CD4-positive, alpha-beta T cell treated with Interleukin-12 subunit alpha and Interleukin-12 subunit beta, for 1 hour (primary cell): ENCODE results near the gene HBP1.
"Not testable (repeated sequence)": the region's sequence is repeated elsewhere in the genome, so short reads cannot be mapped to it uniquely, and the experiment has no call there.

Experiments
- DNase-seq: peaks from one replicate; pipeline ENCODE4 v3.0.0-alpha.2; 2020

HBP1 gene

DNA sequence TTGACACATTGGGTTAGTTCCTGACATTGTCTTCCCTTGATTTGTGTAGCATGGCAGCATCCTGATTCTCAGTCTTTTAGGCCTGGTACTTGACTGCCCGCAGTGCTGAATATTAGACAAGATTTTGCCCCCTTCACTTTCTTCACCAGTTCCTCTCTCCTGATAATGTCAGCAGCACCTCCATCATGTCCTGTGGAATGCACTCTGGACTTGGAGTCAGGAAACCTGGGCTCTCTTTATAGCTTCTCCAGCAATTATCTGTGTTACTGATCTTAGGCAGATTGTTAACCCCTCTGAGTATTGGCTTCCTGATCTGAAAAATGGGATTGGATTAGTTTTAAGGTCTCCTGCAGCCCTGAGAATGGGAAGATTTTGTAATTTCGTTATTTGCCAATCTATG, 19.0 kb downstream of the HBP1 start:
- DNase-seq, result no peak

DNA sequence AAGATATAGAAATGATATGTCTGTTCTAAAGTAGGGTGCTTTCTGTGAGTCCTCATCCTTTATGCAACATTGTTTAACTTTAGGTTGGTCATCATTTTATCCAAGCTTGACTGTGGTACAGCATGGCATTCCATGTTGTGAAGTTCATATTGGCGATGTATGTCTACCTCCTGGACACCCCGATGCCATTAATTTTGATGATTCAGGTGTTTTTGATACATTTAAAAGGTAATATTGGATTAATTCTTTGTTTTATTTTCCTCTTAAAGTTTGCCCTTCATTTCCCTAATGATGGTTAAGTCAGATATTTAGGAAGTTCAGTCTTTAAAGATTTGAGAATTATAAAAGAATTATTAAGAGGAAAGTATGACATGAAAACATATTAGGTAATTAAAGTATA, 21.3 kb downstream of the HBP1 start:
- no peak for DNase-seq

- no peak for DNase-seq
These were observed 25.2 kb downstream of the HBP1 start for GRCh38 chr7:107194052-107194451.

- DNase-seq, result no peak
These were observed 28.2 kb downstream of the HBP1 start for GRCh38 chr7:107196834-107197610.

- DNase-seq, result peak; percentile 26
These were observed 33.1 kb downstream of the HBP1 start for GRCh38 chr7:107201795-107202450.

DNA sequence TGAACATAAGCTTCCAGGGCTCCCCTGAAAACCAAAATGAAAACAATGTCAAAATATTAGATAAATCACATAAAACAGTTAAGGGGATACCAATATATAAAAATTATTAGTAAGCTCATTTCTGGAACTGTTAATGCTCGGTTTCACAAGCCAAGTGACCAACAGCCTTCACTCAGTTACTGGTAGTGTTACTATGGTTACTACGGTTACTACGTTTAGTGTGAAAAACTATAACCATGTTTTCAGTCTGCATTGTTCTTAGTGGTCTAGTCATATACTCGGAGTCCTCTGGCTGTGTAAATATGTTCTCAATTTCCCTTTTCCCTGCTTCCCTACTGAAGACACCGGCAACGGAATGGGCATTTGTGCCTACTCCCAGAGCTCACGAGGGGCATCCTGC, 34.8 kb downstream of the HBP1 start:
- DNase-seq, result no peak

- no peak for DNase-seq
These were observed 37.3 kb downstream of the HBP1 start for GRCh38 chr7:107206136-107206535.

GRCh38 chr7:107206706-107207105, 37.9 kb downstream of the HBP1 start:
- DNase-seq, result no peak

- DNase-seq, result no peak
These were observed 38.7 kb downstream of the HBP1 start for GRCh38 chr7:107207459-107207858.

DNA sequence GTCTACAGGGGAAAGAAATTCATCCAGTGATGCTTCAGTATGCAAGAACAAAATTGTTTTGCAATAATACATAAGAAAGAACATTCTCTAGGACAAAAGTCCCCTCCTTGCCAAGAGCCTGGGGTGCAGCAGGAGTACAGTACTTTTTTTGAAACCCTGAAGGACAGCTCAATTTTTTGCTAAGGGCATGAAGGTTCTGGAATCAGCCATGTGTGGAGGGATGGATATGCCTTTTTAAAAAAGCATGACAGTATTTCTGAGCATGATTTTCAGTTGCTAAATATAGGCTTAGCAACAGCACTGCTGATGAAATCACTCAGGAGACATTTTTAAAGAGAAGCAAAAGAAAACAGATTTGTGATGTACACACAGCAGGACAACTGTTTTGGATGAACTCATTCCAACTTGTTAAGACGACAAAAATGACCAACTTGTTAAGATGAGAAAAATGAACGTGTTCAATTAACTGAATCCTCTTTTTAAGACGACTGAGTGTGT, 39.3 kb downstream of the HBP1 start:
- no peak for DNase-seq

DNA sequence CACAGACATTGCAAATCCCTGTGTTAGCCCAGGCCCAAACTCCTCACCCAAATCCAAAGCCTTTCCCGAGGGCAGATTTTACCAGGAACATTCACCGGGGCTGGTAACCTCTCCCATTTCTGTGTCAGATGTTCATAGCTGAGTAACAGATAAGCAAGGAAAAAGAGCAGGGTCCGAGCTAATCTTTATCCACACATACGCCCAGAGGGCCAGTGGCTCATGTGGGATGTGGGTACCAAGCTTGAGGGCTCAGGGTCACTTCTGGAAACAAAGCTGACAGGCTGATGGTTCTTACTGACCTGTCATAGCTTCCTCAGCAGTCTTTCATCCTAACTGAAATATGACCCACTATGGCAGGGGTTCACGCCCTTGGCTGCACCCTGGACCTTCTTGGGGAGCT, 39.8 kb downstream of the HBP1 start:
- no peak for DNase-seq

- DNase-seq, result no peak
These were observed 40.8 kb downstream of the HBP1 start for GRCh38 chr7:107209565-107209964.

GRCh38 chr7:107210400-107210799, 41.6 kb downstream of the HBP1 start:
- no peak for DNase-seq

- DNase-seq, result no peak
These were observed 43.9 kb downstream of the HBP1 start for GRCh38 chr7:107212725-107213124.

DNA sequence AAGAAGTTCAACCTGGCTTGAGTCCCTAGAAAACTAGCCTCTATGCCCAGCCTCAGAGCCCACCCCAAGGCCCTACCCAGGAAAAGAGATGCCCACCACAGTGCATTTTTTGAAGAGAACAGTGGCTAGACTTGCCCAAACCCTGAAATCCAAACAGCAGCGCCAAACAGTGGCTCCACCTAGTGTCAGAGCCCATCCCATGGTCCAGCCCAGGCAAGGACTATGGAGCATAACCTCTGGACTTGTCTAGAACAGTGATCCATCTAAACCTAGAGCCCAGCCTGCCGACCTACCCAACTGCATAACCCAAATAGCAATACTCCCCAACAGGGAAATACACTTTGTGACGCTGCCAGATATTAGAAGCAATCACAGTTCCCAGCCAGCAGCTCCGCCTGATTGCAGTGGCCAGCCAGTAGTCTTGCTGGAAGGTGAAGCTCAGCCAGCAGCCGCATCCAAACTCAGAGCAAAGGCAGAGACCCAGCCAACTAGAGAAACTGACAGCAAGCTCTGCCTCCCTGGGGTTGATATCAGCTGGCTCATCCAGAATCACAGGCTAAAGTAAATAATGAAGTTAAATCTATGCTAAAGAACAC, 44.5 kb downstream of the HBP1 start:
- no peak for DNase-seq

DNA sequence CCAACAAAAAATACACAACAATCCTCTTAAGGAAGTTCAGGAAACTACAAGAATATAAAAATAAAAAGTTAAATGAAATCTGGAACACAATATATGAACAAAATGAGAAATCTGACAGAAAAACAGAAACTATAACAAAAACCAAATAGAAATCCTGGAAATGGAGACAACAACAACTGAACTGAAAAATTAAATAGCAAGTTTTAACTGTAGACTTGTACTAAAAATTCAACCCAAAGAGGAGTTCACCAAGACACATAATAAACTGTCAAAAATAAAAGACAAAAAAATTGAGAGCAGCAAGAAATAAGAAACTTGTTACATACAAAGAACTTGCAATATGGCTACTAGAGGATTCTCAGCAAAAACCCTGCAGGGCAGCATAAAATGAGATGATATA, 45.1 kb downstream of the HBP1 start:
- no peak for DNase-seq

DNA sequence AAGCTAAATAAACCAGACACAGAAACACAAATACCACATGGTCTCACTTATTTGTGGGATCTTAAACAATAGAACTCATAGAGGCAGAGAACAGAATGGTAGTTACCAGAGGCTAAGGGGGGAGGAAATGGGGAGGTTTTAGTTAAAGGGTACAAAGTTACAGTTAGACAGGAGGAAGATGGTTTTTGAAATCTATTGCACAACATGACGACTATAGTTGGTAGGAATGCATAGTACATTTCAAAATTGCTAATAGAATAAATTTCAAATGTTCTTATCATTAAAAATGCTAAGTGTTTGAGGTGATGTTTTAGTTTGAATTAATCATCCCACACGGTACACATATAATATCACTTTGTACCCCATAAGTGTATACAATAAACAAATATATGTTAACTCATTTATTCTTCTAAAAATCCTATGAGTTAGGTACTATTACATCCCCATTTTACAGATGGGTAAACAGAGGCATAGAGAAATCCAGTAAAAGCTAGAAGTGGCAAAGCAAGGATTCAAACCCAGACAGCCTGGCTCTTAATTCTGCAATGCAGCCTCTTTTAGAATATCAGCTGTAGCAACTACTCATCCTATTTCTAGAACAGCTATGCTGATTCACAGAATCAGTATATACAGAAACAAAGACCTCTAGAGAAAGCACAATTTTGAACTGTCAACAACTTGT, 50.9 kb downstream of the HBP1 start:
- DNase-seq, result no peak

- no peak for DNase-seq
These were observed 51.6 kb downstream of the HBP1 start for GRCh38 chr7:107220356-107220755.

GRCh38 chr7:107220806-107221205, 52.0 kb downstream of the HBP1 start:
- DNase-seq, result not testable (repeated sequence)

GRCh38 chr7:107224374-107225223, 55.8 kb downstream of the HBP1 start:
- DNase-seq, result no peak

- no peak for DNase-seq
These were observed 59.5 kb downstream of the HBP1 start for GRCh38 chr7:107228291-107228690.

DNA sequence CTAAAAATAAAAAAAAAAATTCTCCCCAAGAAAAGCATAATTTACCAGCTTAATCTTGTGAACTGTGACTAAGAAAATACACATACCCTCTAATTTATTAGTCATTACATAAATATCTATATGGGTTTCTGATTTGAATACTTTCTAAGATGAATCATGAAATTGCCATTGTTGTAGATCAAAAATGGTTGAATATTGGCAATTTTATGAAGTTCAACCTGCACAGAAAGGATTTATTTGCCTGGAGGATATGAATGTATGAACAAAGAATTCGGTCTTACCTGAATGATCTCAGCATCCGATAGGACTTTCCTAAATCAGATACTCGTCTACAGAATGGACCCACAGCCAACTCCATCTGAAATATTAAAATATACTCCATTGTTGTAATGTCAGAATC, 61.5 kb downstream of the HBP1 start:
- DNase-seq, result no peak
